Glutamatergic neuron (in vitro differentiated cells): ENCODE data around the gene ZBTB16. TPM values are rescaled to one million over a fixed set of nuclear protein-coding genes. Genes with fewer than 3 reads are reported as not detected.

ENCODE experiments used
- DNase-seq: peaks from one replicate; pipeline ENCODE4 v3.0.0; 2022
- H3K27ac Mint-ChIP-seq: one replicate; pipeline ENCODE4 v1.8.0; 2020; ENCODE audit warnings: mild to moderate bottlenecking, mixed read lengths, inconsistent platforms; ENCODE audit not compliant: unreplicated experiment
- H3K27me3 Mint-ChIP-seq: one replicate; pipeline ENCODE4 v1.8.0; 2020; ENCODE audit warnings: mild to moderate bottlenecking, moderate library complexity, mixed read lengths, inconsistent platforms; ENCODE audit not compliant: unreplicated experiment
- H3K36me3 Mint-ChIP-seq: one replicate; pipeline ENCODE4 v1.8.0; 2020; ENCODE audit warnings: mild to moderate bottlenecking, mixed read lengths, inconsistent platforms; ENCODE audit not compliant: unreplicated experiment
- H3K4me1 Mint-ChIP-seq: one replicate; pipeline ENCODE4 v1.8.0; 2020; ENCODE audit warnings: mild to moderate bottlenecking, low read depth, mixed read lengths, inconsistent platforms; ENCODE audit not compliant: unreplicated experiment
- H3K4me3 Mint-ChIP-seq: one replicate; pipeline ENCODE4 v1.8.0; 2020; ENCODE audit warnings: mild to moderate bottlenecking, mixed read lengths, inconsistent platforms; ENCODE audit not compliant: unreplicated experiment
- H3K9me3 Mint-ChIP-seq: one replicate; pipeline ENCODE4 v1.8.0; 2020; ENCODE audit warnings: mild to moderate bottlenecking, moderate library complexity, mixed read lengths, inconsistent platforms; ENCODE audit not compliant: unreplicated experiment
- total RNA-seq: library from RNA; stranded (reverse); fragmentation: NEBNext Ultra II Directional; extraction: Animal tissue kit (Norgen Biotek cat#: 25700); gene quantifications from one replicate; pipeline ENCODE4 v1.2.1, GENCODE V29; 2021; ENCODE audit not compliant: unreplicated experiment
- TF ChIP-seq, protein P1 (sequence below): fragments of 200-600 bp; sonication (generic); IDR thresholded peaks from one replicate; pipeline ENCODE4 v1.5.0; 2021; ENCODE audit not compliant: partially characterized antibody, unreplicated experiment

ZBTB16 gene
- total RNA-seq, 1 donor from 2014 or later: 9.0 TPM

GRCh38 chr11:114061048-114061680, 1.7 kb downstream of the ZBTB16 start:
- Mint-ChIP-seq H3K9me3 (peaks cover 3% of the 10 kb centered on the region), H3K4me1 (peaks cover 11% of the 10 kb centered on the region), H3K36me3 (no peaks in the 10 kb centered on the region), H3K27ac (peak overlapping the region; percentile 5), H3K27me3 (peaks cover 11% of the 10 kb centered on the region), H3K4me3 (peak overlapping the region; percentile 91)
- TF ChIP-seq, protein P1, sequence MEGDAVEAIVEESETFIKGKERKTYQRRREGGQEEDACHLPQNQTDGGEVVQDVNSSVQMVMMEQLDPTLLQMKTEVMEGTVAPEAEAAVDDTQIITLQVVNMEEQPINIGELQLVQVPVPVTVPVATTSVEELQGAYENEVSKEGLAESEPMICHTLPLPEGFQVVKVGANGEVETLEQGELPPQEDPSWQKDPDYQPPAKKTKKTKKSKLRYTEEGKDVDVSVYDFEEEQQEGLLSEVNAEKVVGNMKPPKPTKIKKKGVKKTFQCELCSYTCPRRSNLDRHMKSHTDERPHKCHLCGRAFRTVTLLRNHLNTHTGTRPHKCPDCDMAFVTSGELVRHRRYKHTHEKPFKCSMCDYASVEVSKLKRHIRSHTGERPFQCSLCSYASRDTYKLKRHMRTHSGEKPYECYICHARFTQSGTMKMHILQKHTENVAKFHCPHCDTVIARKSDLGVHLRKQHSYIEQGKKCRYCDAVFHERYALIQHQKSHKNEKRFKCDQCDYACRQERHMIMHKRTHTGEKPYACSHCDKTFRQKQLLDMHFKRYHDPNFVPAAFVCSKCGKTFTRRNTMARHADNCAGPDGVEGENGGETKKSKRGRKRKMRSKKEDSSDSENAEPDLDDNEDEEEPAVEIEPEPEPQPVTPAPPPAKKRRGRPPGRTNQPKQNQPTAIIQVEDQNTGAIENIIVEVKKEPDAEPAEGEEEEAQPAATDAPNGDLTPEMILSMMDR: no peak
- DNase-seq: no peak

- TF ChIP-seq, protein P1: no peak
- no peaks in the 10 kb centered on the region for H3K36me3 Mint-ChIP-seq
- peaks cover 5% of the 10 kb centered on the region for H3K9me3 Mint-ChIP-seq
- no peak for DNase-seq
- peak overlapping the region; percentile 84 for H3K4me3 Mint-ChIP-seq
- H3K27me3 Mint-ChIP-seq: peaks cover 11% of the 10 kb centered on the region
- H3K27ac Mint-ChIP-seq: peak overlapping the region; percentile 5
- peaks cover 11% of the 10 kb centered on the region for H3K4me1 Mint-ChIP-seq
These were observed 2.2 kb downstream of the ZBTB16 start for GRCh38 chr11:114061681-114062049.

DNA sequence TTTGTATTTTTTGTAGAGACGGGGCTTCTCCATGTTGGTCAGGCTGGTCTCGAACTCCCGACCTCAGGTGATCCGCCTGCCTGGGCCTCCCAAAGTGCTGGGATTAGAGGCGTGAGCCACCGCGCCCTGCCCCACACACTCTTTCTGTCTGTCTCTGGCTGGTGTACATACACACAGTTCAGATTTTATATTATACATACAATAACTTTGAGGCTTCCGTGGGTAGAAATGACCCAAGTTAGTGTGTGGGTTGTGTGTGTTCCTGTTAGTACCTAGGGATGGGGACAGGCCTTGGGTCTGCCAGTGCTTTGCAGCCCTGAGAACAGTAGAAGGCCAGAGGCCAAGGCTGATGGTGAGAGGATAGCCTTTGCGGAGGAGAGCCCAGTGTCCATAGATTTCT, 2.8 kb downstream of the ZBTB16 start:
- Mint-ChIP-seq H3K27me3 (peaks cover 8% of the 10 kb centered on the region), H3K36me3 (no peaks in the 10 kb centered on the region), H3K9me3 (peaks cover 5% of the 10 kb centered on the region), H3K4me3 (peak overlapping the region; percentile 38), H3K4me1 (peaks cover 11% of the 10 kb centered on the region), H3K27ac (no peak overlapping the region)
- TF ChIP-seq, protein P1: no peak
- no peak for DNase-seq

DNA sequence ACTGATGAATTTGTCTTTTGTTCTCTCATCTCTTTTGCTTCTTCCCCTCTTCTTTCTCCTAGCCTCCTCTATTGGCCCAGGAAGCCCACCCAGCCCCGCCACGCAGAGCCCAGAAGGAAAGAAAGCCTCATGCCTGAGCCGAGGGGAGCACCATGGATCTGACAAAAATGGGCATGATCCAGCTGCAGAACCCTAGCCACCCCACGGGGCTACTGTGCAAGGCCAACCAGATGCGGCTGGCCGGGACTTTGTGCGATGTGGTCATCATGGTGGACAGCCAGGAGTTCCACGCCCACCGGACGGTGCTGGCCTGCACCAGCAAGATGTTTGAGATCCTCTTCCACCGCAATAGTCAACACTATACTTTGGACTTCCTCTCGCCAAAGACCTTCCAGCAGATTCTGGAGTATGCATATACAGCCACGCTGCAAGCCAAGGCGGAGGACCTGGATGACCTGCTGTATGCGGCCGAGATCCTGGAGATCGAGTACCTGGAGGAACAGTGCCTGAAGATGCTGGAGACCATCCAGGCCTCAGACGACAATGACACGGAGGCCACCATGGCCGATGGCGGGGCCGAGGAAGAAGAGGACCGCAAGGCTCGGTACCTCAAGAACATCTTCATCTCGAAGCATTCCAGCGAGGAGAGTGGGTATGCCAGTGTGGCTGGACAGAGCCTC, 3.8 kb downstream of the ZBTB16 start:
- peaks cover 5% of the 10 kb centered on the region for H3K27me3 Mint-ChIP-seq
- peaks cover 3% of the 10 kb centered on the region for H3K9me3 Mint-ChIP-seq
- no peak overlapping the region for H3K27ac Mint-ChIP-seq
- peaks cover 8% of the 10 kb centered on the region for H3K4me1 Mint-ChIP-seq
- DNase-seq: no peak
- H3K4me3 Mint-ChIP-seq: no peak overlapping the region
- no peaks in the 10 kb centered on the region for H3K36me3 Mint-ChIP-seq
- TF ChIP-seq, protein P1: no peak

DNA sequence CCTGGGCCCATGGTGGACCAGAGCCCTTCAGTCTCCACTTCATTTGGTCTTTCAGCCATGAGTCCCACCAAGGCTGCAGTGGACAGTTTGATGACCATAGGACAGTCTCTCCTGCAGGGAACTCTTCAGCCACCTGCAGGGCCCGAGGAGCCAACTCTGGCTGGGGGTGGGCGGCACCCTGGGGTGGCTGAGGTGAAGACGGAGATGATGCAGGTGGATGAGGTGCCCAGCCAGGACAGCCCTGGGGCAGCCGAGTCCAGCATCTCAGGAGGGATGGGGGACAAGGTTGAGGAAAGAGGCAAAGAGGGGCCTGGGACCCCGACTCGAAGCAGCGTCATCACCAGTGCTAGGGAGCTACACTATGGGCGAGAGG, 4.3 kb downstream of the ZBTB16 start:
- Mint-ChIP-seq H3K36me3 (no peaks in the 10 kb centered on the region), H3K27me3 (peaks cover 5% of the 10 kb centered on the region), H3K27ac (no peak overlapping the region), H3K9me3 (peaks cover 3% of the 10 kb centered on the region), H3K4me3 (no peak overlapping the region), H3K4me1 (peaks cover 8% of the 10 kb centered on the region)
- TF ChIP-seq, protein P1: no peak
- no peak for DNase-seq
